ENCODE results near the gene NMBR.
"Not testable (repeated sequence)": the region's sequence is repeated elsewhere in the genome, so short reads cannot be mapped to it uniquely, and the experiment has no call there.

The NMBR gene

GRCh38 chr6:142172758-142173157 lies 25.8 kb upstream of the NMBR start:
- Mint-ChIP-seq H3K4me1 (ENCODE audit: low read depth) (no peaks in the 10 kb centered on the region), H3K4me3 (no peak overlapping the region), H3K27ac (no peak overlapping the region), H3K27me3 (no peaks in the 10 kb centered on the region), H3K36me3 (ENCODE audit: low read depth) (peaks cover 76% of the 10 kb centered on the region), H3K9me3 (peaks cover 8% of the 10 kb centered on the region)
- intact Hi-C loops (cut with micrococcal nuclease), result no loop called here

- Mint-ChIP-seq H3K36me3 (ENCODE audit: low read depth) (peaks cover 76% of the 10 kb centered on the region), H3K27me3 (no peaks in the 10 kb centered on the region), H3K4me1 (ENCODE audit: low read depth) (no peaks in the 10 kb centered on the region), H3K27ac (no peak overlapping the region), H3K9me3 (no peaks in the 10 kb centered on the region), H3K4me3 (no peak overlapping the region)
- intact Hi-C loops (cut with micrococcal nuclease), result no loop called here
Observed at GRCh38 chr6:142171351-142171750, 24.4 kb upstream of the NMBR start.

GRCh38 chr6:142167486-142167885 lies 20.6 kb upstream of the NMBR start:
- Mint-ChIP-seq H3K27ac (no peak overlapping the region), H3K36me3 (ENCODE audit: low read depth) (peaks cover 40% of the 10 kb centered on the region), H3K4me3 (no peak overlapping the region), H3K27me3 (no peaks in the 10 kb centered on the region), H3K4me1 (ENCODE audit: low read depth) (peaks cover 5% of the 10 kb centered on the region), H3K9me3 (no peaks in the 10 kb centered on the region)
- intact Hi-C loops (cut with micrococcal nuclease), result no loop called here

GRCh38 chr6:142167071-142167470 lies 20.1 kb upstream of the NMBR start:
- peaks cover 9% of the 10 kb centered on the region for H3K4me1 Mint-ChIP-seq (ENCODE audit: low read depth)
- no peaks in the 10 kb centered on the region for H3K9me3 Mint-ChIP-seq
- H3K27ac Mint-ChIP-seq, result no peak overlapping the region
- H3K27me3 Mint-ChIP-seq, result no peaks in the 10 kb centered on the region
- peaks cover 36% of the 10 kb centered on the region for H3K36me3 Mint-ChIP-seq (ENCODE audit: low read depth)
- intact Hi-C loops (cut with micrococcal nuclease), result no loop called here
- no peak overlapping the region for H3K4me3 Mint-ChIP-seq

- intact Hi-C loops (cut with micrococcal nuclease), result no loop called here
- no peak overlapping the region for H3K27ac Mint-ChIP-seq
Observed at GRCh38 chr6:142165227-142165626, 18.3 kb upstream of the NMBR start.

GRCh38 chr6:142162780-142163179 lies 15.9 kb upstream of the NMBR start:
- Mint-ChIP-seq H3K4me3 (no peak overlapping the region), H3K4me1 (ENCODE audit: low read depth) (peaks cover 24% of the 10 kb centered on the region), H3K27me3 (no peaks in the 10 kb centered on the region), H3K36me3 (ENCODE audit: low read depth) (peaks cover 22% of the 10 kb centered on the region), H3K9me3 (no peaks in the 10 kb centered on the region), H3K27ac (no peak overlapping the region)
- intact Hi-C loops (cut with micrococcal nuclease), result no loop called here

More at GRCh38 chr6:142165227-142165626, 18.3 kb upstream of the NMBR start:
- Mint-ChIP-seq H3K4me1 (ENCODE audit: low read depth) (peaks cover 14% of the 10 kb centered on the region), H3K9me3 (no peaks in the 10 kb centered on the region), H3K36me3 (ENCODE audit: low read depth) (peaks cover 22% of the 10 kb centered on the region), H3K4me3 (no peak overlapping the region), H3K27me3 (no peaks in the 10 kb centered on the region)

GRCh38 chr6:142156758-142157068 lies 9.8 kb upstream of the NMBR start:
- H3K9me3 Mint-ChIP-seq; H3K27me3 Mint-ChIP-seq; H3K4me3 Mint-ChIP-seq; H3K36me3 Mint-ChIP-seq (ENCODE audit: low read depth); H3K27ac Mint-ChIP-seq: not testable (repeated sequence)
- peaks cover 24% of the 10 kb centered on the region for H3K4me1 Mint-ChIP-seq (ENCODE audit: low read depth)
- intact Hi-C loops (cut with micrococcal nuclease), result loop anchor here (2.0 to 10.0 kb wide), 2 partner anchors 232 to 318 kb away; no protein-coding TSS in a partner anchor

- Mint-ChIP-seq H3K27me3 (no peaks in the 10 kb centered on the region), H3K9me3 (no peaks in the 10 kb centered on the region), H3K27ac (no peak overlapping the region), H3K4me1 (ENCODE audit: low read depth) (peaks cover 25% of the 10 kb centered on the region), H3K4me3 (no peak overlapping the region), H3K36me3 (ENCODE audit: low read depth) (peaks cover 11% of the 10 kb centered on the region)
- intact Hi-C loops (cut with micrococcal nuclease), result loop anchor here (2.0 to 10.0 kb wide), 2 partner anchors 233 to 319 kb away; no protein-coding TSS in a partner anchor
Observed at GRCh38 chr6:142155895-142156757, 9.2 kb upstream of the NMBR start.

GRCh38 chr6:142155091-142155490 lies 8.2 kb upstream of the NMBR start:
- Mint-ChIP-seq H3K27ac (no peak overlapping the region), H3K27me3 (no peaks in the 10 kb centered on the region), H3K9me3 (no peaks in the 10 kb centered on the region), H3K4me1 (ENCODE audit: low read depth) (peaks cover 29% of the 10 kb centered on the region), H3K36me3 (ENCODE audit: low read depth) (peaks cover 20% of the 10 kb centered on the region), H3K4me3 (no peak overlapping the region)
- intact Hi-C loops (cut with micrococcal nuclease), result loop anchor here (10.0 kb wide), 1 partner anchor 320 kb away; no protein-coding TSS in a partner anchor

- H3K27ac Mint-ChIP-seq, result no peak overlapping the region
- H3K4me1 Mint-ChIP-seq (ENCODE audit: low read depth), result peaks cover 32% of the 10 kb centered on the region
- H3K36me3 Mint-ChIP-seq (ENCODE audit: low read depth), result peaks cover 23% of the 10 kb centered on the region
- H3K9me3 Mint-ChIP-seq, result no peaks in the 10 kb centered on the region
- no peaks in the 10 kb centered on the region for H3K27me3 Mint-ChIP-seq
- intact Hi-C loops (cut with micrococcal nuclease), result loop anchor here (10.0 kb wide), 1 partner anchor 320 kb away; no protein-coding TSS in a partner anchor
- H3K4me3 Mint-ChIP-seq, result no peak overlapping the region
Observed at GRCh38 chr6:142154336-142154735, 7.4 kb upstream of the NMBR start.

GRCh38 chr6:142153196-142153595 lies 6.3 kb upstream of the NMBR start:
- intact Hi-C loops (cut with micrococcal nuclease), result loop anchor here (10.0 kb wide), 1 partner anchor 322 kb away; no protein-coding TSS in a partner anchor
- Mint-ChIP-seq H3K27me3 (no peaks in the 10 kb centered on the region), H3K9me3 (no peaks in the 10 kb centered on the region), H3K4me1 (ENCODE audit: low read depth) (peaks cover 38% of the 10 kb centered on the region), H3K36me3 (ENCODE audit: low read depth) (peaks cover 23% of the 10 kb centered on the region), H3K4me3 (no peak overlapping the region), H3K27ac (no peak overlapping the region)

- intact Hi-C loops (cut with micrococcal nuclease), result loop anchor here (10.0 kb wide), 1 partner anchor 322 kb away; no protein-coding TSS in a partner anchor
- H3K9me3 Mint-ChIP-seq, result no peaks in the 10 kb centered on the region
- H3K4me1 Mint-ChIP-seq (ENCODE audit: low read depth), result peaks cover 41% of the 10 kb centered on the region
- no peaks in the 10 kb centered on the region for H3K27me3 Mint-ChIP-seq
- H3K36me3 Mint-ChIP-seq (ENCODE audit: low read depth), result peaks cover 23% of the 10 kb centered on the region
- H3K4me3 Mint-ChIP-seq, result no peak overlapping the region
- H3K27ac Mint-ChIP-seq, result no peak overlapping the region
Observed at GRCh38 chr6:142152746-142153145, 5.8 kb upstream of the NMBR start.

GRCh38 chr6:142141531-142141930 lies 5.4 kb downstream of the NMBR start:
- H3K4me3 Mint-ChIP-seq; H3K36me3 Mint-ChIP-seq (ENCODE audit: low read depth); H3K4me1 Mint-ChIP-seq (ENCODE audit: low read depth); H3K9me3 Mint-ChIP-seq; H3K27ac Mint-ChIP-seq; H3K27me3 Mint-ChIP-seq: not testable (repeated sequence)
- intact Hi-C loops (cut with micrococcal nuclease), result loop anchor here (10.0 kb wide), 2 partner anchors 63 to 1303 kb away; no protein-coding TSS in a partner anchor

GRCh38 chr6:142138876-142139275 lies 8.0 kb downstream of the NMBR start:
- Mint-ChIP-seq H3K36me3 (ENCODE audit: low read depth) (no peaks in the 10 kb centered on the region), H3K4me1 (ENCODE audit: low read depth) (no peaks in the 10 kb centered on the region), H3K4me3 (no peak overlapping the region), H3K27me3 (no peaks in the 10 kb centered on the region), H3K27ac (no peak overlapping the region), H3K9me3 (no peaks in the 10 kb centered on the region)
- intact Hi-C loops (cut with micrococcal nuclease), result no loop called here

Data from dendritic cell treated with granulocyte-macrophage colony-stimulating factor and Interleukin-4, amounts not matched to agents 40 ng/mL and 50 ng/mL, for 4 days (primary cell).